ENCODE results near the gene ATG12.

DNA sequence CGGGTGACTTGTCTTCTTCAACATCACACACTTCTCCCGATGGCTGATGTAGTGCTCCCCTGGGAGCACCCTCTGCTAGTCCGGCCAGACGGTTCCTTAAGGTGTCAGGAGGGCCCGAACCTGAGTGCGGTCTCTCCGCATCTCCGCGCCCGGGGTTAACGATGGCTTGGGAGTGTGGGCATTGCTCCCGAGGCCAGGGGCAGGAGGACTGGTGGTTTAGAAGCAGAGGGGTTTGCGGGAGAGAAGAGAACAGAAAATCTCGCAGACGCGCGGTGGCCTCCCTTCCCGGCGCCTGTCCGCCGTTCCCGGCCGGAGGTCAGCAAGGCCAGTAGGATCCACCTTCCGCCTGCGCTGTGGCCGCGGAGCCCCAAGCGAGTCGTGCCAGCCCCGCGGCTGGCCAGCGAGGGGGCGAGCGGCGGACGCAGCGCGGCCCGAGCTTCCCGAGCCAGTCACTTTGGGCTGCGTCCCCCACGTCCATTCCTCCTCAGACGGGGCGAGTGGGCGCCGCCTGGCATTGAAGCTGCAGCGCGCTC, 25.6 kb downstream of the ATG12 start:
- TF ChIP-seq MAZ (IDR thresholded peaks at IDR 0.05; ENCODE audit: borderline replicate concordance, low read depth, low read length) (no peak), CTCF (IDR thresholded peaks at IDR 0.05) (no peak), EP300 (IDR thresholded peaks at IDR 0.05) (no peak), PBX3 (IDR thresholded peaks at IDR 0.05) (no peak), KDM1A (IDR thresholded peaks at IDR 0.05; ENCODE audit: low read depth) (no peak), POLR2AphosphoS2 (conservative IDR thresholded peaks at IDR 0.05; ENCODE audit: low read length) (no peak), FOSL2 (IDR thresholded peaks at IDR 0.05) (no peak), FOSL2 (CRISPR knock-in tag; IDR thresholded peaks at IDR 0.05) (no peak), USF2 (IDR thresholded peaks at IDR 0.05) (no peak), JUNB (IDR thresholded peaks at IDR 0.05) (no peak), JUN (IDR thresholded peaks at IDR 0.05) (no peak)
- TF ChIP-seq, protein P1, sequence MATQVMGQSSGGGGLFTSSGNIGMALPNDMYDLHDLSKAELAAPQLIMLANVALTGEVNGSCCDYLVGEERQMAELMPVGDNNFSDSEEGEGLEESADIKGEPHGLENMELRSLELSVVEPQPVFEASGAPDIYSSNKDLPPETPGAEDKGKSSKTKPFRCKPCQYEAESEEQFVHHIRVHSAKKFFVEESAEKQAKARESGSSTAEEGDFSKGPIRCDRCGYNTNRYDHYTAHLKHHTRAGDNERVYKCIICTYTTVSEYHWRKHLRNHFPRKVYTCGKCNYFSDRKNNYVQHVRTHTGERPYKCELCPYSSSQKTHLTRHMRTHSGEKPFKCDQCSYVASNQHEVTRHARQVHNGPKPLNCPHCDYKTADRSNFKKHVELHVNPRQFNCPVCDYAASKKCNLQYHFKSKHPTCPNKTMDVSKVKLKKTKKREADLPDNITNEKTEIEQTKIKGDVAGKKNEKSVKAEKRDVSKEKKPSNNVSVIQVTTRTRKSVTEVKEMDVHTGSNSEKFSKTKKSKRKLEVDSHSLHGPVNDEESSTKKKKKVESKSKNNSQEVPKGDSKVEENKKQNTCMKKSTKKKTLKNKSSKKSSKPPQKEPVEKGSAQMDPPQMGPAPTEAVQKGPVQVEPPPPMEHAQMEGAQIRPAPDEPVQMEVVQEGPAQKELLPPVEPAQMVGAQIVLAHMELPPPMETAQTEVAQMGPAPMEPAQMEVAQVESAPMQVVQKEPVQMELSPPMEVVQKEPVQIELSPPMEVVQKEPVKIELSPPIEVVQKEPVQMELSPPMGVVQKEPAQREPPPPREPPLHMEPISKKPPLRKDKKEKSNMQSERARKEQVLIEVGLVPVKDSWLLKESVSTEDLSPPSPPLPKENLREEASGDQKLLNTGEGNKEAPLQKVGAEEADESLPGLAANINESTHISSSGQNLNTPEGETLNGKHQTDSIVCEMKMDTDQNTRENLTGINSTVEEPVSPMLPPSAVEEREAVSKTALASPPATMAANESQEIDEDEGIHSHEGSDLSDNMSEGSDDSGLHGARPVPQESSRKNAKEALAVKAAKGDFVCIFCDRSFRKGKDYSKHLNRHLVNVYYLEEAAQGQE (IDR thresholded peaks at IDR 0.05): no peak
